Liver (tissue), 9 donors: Measurements from ENCODE around the gene NR5A1. TPM values are rescaled to one million over a fixed set of nuclear protein-coding genes. Genes with fewer than 3 reads are reported as not detected.

Source experiments
- DNase-seq: peaks from one replicate; pipeline ENCODE4 v3.0.0-alpha.2; 2017; ENCODE audit warnings: low spot score
- H3K27ac ChIP-seq, 2 donors: one replicate each; pipeline ENCODE4 v1.7.0; 2013; ENCODE audit warnings: inconsistent platforms in 2 of 2, low read length in 2 of 2, control low read depth in 1 of 2, low read depth in 1 of 2, mild to moderate bottlenecking in 1 of 2
- H3K27me3 ChIP-seq, 4 donors: one replicate each; pipeline versions ENCODE4 v1.6.1 to v1.7.0; 2013; ENCODE audit warnings: low read length in 3 of 4, inconsistent platforms in 1 of 4, mild to moderate bottlenecking in 1 of 4, moderate library complexity in 1 of 4; ENCODE audit not compliant: control insufficient read depth in 4 of 4, insufficient read depth in 4 of 4
- H3K36me3 ChIP-seq, 4 donors: one replicate each; pipeline versions ENCODE4 v1.6.1 to v1.7.0; 2013; ENCODE audit warnings: low read length in 3 of 4, mild to moderate bottlenecking in 3 of 4, low read depth in 1 of 4, moderate library complexity in 1 of 4; ENCODE audit not compliant: control insufficient read depth in 4 of 4, insufficient read depth in 3 of 4
- H3K4me1 ChIP-seq, 4 donors: one replicate each; pipeline versions ENCODE4 v1.6.1 to v1.7.0; 2013; ENCODE audit warnings: low read length in 3 of 4, mild to moderate bottlenecking in 3 of 4, moderate library complexity in 1 of 4; ENCODE audit not compliant: control insufficient read depth in 4 of 4, insufficient read depth in 4 of 4
- H3K4me3 ChIP-seq, 3 donors: one replicate each; pipeline versions ENCODE4 v1.6.1 to v1.7.0; 2013; ENCODE audit warnings: low read length in 3 of 3, control low read depth in 1 of 3, low read depth in 1 of 3, mild to moderate bottlenecking in 1 of 3
- H3K9ac ChIP-seq, 2 donors: one replicate each; pipeline ENCODE4 v1.7.0; 2013; ENCODE audit warnings: low read length in 2 of 2, mild to moderate bottlenecking in 2 of 2, moderate library complexity in 2 of 2, control low read depth in 1 of 2, low read depth in 1 of 2
- H3K9me3 ChIP-seq, 4 donors: one replicate each; pipeline versions ENCODE4 v1.6.1 to v1.7.0; 2013; ENCODE audit warnings: low read length in 3 of 4; ENCODE audit not compliant: control insufficient read depth in 4 of 4
- HNF4A ChIP-seq, 2 donors: conservative IDR thresholded peaks; 2 replicates each; pipeline ENCODE4 v1.6.1; 2016; ENCODE audit warnings: antibody characterized with exemption in 2 of 2, mild to moderate bottlenecking in 2 of 2
- HNF4G ChIP-seq: IDR thresholded peaks from 2 replicates; pipeline ENCODE4 v1.6.1; 2016; ENCODE audit warnings: antibody characterized with exemption
- JUND ChIP-seq, 2 donors: IDR thresholded peaks; 2 replicates each; pipeline ENCODE4 v1.6.1; 2016; ENCODE audit warnings: antibody characterized with exemption in 2 of 2
- RAD21 ChIP-seq, 2 donors: IDR thresholded peaks; 2 replicates each; pipeline ENCODE4 v1.6.1; 2016; ENCODE audit warnings: antibody characterized with exemption in 2 of 2, mild to moderate bottlenecking in 2 of 2
- TAF1 ChIP-seq: conservative IDR thresholded peaks from 2 replicates; pipeline ENCODE4 v1.6.1; 2016; ENCODE audit warnings: antibody characterized with exemption, mild to moderate bottlenecking
- YY1 ChIP-seq: IDR thresholded peaks from 2 replicates; pipeline ENCODE4 v1.6.1; 2016; ENCODE audit warnings: antibody characterized with exemption, mild to moderate bottlenecking
- WGBS: extraction: QIAGEN DNeasy Blood & Tissue Kit; methylation state at CpG from one replicate; pipeline ENCODE4 v1.1.7; 2013; 5-methylcytosine and 5-hydroxymethylcytosine counted together
- polyA plus RNA-seq, 2 donors: library from polyadenylated mRNA; stranded (reverse) in 1 of 2; unstranded in 1 of 2; fragments of 200-250 nt in 1 of 2; fragments of >200 nt in 1 of 2; fragmentation: Nextera tagmentation in 1 of 2; extraction: Ambion mirVana in 1 of 2; gene quantifications; one replicate each; pipeline versions ENCODE4 v1.2.1 to v1.2.3, GENCODE V29; 2013 to 2015
- total RNA-seq, 2 donors: library from RNA; depleted of rRNA; stranded (reverse); fragments of >200 nt; gene quantifications; one replicate each; pipeline ENCODE4 v1.2.3, GENCODE V29; 2014
- TF ChIP-seq, protein P1 (sequence below): IDR thresholded peaks from 2 replicates; pipeline ENCODE4 v1.6.1; 2016; ENCODE audit warnings: antibody characterized with exemption
- TF ChIP-seq, protein P2 (sequence below): IDR thresholded peaks from 2 replicates; pipeline ENCODE4 v1.6.1; 2016; ENCODE audit warnings: antibody characterized with exemption
- TF ChIP-seq, protein P3 (sequence below): fragments of 150-350 bp; IDR thresholded peaks from 2 replicates; pipeline ENCODE4 v1.5.1; 2017; ENCODE audit warnings: improper control_type of control experiment, low read depth, low read length; ENCODE audit not compliant: missing input control
- TF ChIP-seq, protein P4 (sequence below): IDR thresholded peaks from 2 replicates; pipeline ENCODE4 v1.6.1; 2016; ENCODE audit warnings: antibody characterized with exemption
- TF ChIP-seq, protein P5 (sequence below): IDR thresholded peaks from 2 replicates; pipeline ENCODE4 v1.6.1; 2016; ENCODE audit warnings: antibody characterized with exemption, mild to moderate bottlenecking
- donor health status: healthy.
- donor health status: healthy.
- donor health status: healthy.
- donor health status: healthy.
- donor health status: healthy.

The NR5A1 gene
- total and polyA plus RNA-seq, 4 donors, result not detected

DNA sequence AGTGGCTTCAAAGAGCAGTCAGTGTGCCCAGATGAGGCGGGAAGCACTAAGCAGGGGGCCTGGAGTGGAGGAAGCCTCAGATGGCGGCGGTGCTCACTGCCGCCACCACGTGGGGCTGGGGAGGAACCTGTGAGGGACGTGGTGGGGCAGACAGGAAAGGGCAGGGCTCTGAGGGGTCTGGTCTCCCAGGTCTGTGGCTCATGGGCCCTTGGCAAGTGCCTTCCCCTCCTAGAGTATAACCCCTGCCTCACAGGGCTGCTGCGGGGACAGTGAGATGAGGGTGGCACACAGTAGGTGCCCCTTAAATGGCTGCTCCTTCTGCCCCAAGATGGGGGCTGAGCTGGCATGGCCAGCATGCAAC lies 26.6 kb downstream of the NR5A1 start:
- TF ChIP-seq, protein P1, sequence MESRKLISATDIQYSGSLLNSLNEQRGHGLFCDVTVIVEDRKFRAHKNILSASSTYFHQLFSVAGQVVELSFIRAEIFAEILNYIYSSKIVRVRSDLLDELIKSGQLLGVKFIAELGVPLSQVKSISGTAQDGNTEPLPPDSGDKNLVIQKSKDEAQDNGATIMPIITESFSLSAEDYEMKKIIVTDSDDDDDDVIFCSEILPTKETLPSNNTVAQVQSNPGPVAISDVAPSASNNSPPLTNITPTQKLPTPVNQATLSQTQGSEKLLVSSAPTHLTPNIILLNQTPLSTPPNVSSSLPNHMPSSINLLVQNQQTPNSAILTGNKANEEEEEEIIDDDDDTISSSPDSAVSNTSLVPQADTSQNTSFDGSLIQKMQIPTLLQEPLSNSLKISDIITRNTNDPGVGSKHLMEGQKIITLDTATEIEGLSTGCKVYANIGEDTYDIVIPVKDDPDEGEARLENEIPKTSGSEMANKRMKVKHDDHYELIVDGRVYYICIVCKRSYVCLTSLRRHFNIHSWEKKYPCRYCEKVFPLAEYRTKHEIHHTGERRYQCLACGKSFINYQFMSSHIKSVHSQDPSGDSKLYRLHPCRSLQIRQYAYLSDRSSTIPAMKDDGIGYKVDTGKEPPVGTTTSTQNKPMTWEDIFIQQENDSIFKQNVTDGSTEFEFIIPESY, result no peak
- TF ChIP-seq TAF1 (no peak), HNF4G (no peak)
- H3K4me1 ChIP-seq, result no peaks in the 10 kb centered on the region
- no peak overlapping the region for H3K4me3 ChIP-seq
- H3K27me3 ChIP-seq, result peaks cover 0 to 5% (median 2%) of the 10 kb centered on the region in 4 donors
- H3K27ac ChIP-seq, result no peak overlapping the region
- H3K9me3 ChIP-seq, result no peaks in the 10 kb centered on the region
- H3K9ac ChIP-seq, result no peak overlapping the region
- no peaks in the 10 kb centered on the region for H3K36me3 ChIP-seq
- 21% methylated on average over 7 of the region's 7 CpGs for WGBS
- DNase-seq, result no peak

DNA sequence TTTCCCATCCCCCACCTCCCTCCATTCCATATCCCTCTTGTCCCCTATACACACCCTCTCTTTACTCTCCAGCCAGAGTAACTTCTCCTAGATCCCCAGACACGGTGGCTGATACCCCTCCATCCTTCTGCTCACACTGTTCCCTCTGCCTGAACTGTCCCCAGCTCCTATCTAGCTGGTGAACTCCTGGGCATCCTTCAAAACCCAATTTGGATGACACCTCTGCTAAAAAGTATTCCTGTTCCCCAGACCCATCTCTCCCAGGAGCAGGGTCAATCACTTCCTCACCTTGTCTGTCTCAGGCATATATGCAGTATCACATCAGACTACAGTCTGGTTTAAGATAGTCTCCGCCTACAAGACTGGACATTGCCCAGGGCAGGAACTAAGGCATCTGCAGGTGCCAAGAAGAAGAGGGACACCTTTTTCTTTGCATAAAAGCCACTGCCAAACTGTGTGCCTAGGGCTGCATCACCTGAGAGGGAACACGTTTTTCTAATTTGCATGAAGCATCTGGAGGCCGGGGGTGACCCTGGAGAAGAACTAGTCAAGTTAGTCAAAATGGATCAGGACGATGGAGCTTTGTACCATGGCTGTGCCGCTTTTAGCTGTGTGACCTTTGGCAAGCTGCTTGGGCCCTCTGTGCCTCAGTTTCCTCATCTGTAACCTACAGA lies 27.1 kb downstream of the NR5A1 start:
- 59% methylated on average over 6 of the region's 6 CpGs for WGBS
- no peak for TF ChIP-seq RAD21 (IDR thresholded peaks at IDR 0.05)
- TF ChIP-seq, protein P2, sequence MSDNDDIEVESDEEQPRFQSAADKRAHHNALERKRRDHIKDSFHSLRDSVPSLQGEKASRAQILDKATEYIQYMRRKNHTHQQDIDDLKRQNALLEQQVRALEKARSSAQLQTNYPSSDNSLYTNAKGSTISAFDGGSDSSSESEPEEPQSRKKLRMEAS, result no peak

DNA sequence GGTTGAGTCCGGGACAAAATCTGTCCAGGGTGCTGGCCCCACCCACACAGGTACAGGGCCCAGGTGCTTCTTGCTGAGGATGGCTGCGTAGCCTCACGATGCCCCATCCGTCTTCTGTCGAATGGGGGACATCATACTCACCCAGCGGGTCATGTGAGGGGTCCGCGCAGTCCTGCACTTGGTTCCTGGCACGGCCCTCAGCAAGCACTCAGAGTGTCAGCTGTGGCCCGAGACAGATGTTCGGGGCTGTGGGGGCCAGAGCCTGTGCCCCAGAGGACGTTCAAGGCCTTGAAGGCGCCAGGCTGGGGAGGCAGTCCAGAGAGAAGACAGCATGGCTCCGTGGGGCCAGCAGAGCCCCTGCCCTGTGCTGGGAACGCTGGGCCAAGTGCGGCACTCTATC lies 27.8 kb downstream of the NR5A1 start:
- Histone ChIP-seq H3K4me1 (no peaks in the 10 kb centered on the region), H3K4me3 (no peak overlapping the region), H3K9me3 (no peaks in the 10 kb centered on the region), H3K36me3 (no peaks in the 10 kb centered on the region), H3K9ac (no peak overlapping the region), H3K27ac (no peak overlapping the region), H3K27me3 (peaks cover 0 to 5% (median 2%) of the 10 kb centered on the region in 4 donors)
- no peak for DNase-seq
- 84% methylated on average over 16 of the region's 16 CpGs for WGBS
- TF ChIP-seq, protein P3, sequence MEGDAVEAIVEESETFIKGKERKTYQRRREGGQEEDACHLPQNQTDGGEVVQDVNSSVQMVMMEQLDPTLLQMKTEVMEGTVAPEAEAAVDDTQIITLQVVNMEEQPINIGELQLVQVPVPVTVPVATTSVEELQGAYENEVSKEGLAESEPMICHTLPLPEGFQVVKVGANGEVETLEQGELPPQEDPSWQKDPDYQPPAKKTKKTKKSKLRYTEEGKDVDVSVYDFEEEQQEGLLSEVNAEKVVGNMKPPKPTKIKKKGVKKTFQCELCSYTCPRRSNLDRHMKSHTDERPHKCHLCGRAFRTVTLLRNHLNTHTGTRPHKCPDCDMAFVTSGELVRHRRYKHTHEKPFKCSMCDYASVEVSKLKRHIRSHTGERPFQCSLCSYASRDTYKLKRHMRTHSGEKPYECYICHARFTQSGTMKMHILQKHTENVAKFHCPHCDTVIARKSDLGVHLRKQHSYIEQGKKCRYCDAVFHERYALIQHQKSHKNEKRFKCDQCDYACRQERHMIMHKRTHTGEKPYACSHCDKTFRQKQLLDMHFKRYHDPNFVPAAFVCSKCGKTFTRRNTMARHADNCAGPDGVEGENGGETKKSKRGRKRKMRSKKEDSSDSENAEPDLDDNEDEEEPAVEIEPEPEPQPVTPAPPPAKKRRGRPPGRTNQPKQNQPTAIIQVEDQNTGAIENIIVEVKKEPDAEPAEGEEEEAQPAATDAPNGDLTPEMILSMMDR, result no peak
- no peak for TF ChIP-seq YY1

More for the DNA sequence above, 27.1 kb downstream of the NR5A1 start:
- no peak overlapping the region for H3K27ac ChIP-seq
- no peak for DNase-seq
- H3K27me3 ChIP-seq, result peaks cover 0 to 5% (median 2%) of the 10 kb centered on the region in 4 donors
- no peaks in the 10 kb centered on the region for H3K9me3 ChIP-seq
- H3K4me3 ChIP-seq, result no peak overlapping the region
- H3K9ac ChIP-seq, result no peak overlapping the region
- no peaks in the 10 kb centered on the region for H3K4me1 ChIP-seq
- no peaks in the 10 kb centered on the region for H3K36me3 ChIP-seq

DNA sequence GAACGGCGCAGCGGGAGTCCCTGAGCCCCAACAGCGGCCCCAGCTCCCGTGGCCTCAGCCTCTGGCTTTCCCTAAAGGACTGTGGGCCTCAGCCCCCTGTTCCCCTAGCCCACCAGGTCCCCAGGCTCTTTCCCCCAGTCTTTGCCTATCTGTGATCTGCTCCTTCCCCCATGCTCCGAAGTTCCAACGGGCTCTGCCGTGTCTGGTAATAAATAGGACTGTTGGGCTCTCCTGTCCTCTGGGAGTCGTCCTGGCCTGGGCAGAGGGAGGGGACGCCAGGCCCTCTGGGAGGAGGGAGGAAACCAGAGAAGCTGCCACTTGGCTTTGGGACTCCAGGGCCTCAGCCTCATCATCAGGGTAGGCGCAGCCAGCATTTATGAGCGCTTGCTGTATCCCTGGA lies 28.8 kb downstream of the NR5A1 start:
- H3K27ac ChIP-seq, result no peak overlapping the region
- no peak overlapping the region for H3K4me3 ChIP-seq
- H3K36me3 ChIP-seq, result no peaks in the 10 kb centered on the region
- DNase-seq, result no peak
- WGBS, result 47% methylated on average over 12 of the region's 12 CpGs
- H3K9me3 ChIP-seq, result no peaks in the 10 kb centered on the region
- peaks cover 0 to 5% (median 2%) of the 10 kb centered on the region in 4 donors for H3K27me3 ChIP-seq
- no peaks in the 10 kb centered on the region for H3K4me1 ChIP-seq
- no peak overlapping the region for H3K9ac ChIP-seq
- TF ChIP-seq HNF4A (conservative IDR thresholded peaks at IDR 0.05) (no peak), HNF4G (no peak), YY1 (no peak), TAF1 (no peak), JUND (IDR thresholded peaks at IDR 0.05) (no peak)
- TF ChIP-seq, protein P2, result no peak
- TF ChIP-seq, protein P4, sequence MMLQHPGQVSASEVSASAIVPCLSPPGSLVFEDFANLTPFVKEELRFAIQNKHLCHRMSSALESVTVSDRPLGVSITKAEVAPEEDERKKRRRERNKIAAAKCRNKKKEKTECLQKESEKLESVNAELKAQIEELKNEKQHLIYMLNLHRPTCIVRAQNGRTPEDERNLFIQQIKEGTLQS, result no peak
- TF ChIP-seq, protein P1, result no peak
- TF ChIP-seq, protein P5, sequence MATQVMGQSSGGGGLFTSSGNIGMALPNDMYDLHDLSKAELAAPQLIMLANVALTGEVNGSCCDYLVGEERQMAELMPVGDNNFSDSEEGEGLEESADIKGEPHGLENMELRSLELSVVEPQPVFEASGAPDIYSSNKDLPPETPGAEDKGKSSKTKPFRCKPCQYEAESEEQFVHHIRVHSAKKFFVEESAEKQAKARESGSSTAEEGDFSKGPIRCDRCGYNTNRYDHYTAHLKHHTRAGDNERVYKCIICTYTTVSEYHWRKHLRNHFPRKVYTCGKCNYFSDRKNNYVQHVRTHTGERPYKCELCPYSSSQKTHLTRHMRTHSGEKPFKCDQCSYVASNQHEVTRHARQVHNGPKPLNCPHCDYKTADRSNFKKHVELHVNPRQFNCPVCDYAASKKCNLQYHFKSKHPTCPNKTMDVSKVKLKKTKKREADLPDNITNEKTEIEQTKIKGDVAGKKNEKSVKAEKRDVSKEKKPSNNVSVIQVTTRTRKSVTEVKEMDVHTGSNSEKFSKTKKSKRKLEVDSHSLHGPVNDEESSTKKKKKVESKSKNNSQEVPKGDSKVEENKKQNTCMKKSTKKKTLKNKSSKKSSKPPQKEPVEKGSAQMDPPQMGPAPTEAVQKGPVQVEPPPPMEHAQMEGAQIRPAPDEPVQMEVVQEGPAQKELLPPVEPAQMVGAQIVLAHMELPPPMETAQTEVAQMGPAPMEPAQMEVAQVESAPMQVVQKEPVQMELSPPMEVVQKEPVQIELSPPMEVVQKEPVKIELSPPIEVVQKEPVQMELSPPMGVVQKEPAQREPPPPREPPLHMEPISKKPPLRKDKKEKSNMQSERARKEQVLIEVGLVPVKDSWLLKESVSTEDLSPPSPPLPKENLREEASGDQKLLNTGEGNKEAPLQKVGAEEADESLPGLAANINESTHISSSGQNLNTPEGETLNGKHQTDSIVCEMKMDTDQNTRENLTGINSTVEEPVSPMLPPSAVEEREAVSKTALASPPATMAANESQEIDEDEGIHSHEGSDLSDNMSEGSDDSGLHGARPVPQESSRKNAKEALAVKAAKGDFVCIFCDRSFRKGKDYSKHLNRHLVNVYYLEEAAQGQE, result no peak
